Ovary (tissue), 3 donors: ENCODE results near the gene FBXO34.

Experiments
- EP300 ChIP-seq: sonication (generic); formaldehyde crosslinking; IDR thresholded peaks from one replicate; pipeline ENCODE4 v1.6.1; 2017; ENCODE audit warnings: antibody characterized with exemption
- POLR2A ChIP-seq: fragments of 450-650 bp; IDR thresholded peaks from one replicate; pipeline ENCODE4 v1.6.1; 2017; ENCODE audit warnings: antibody characterized with exemption, mild to moderate bottlenecking, moderate library complexity
- TF ChIP-seq, protein P1 (sequence below), 3 donors: fragments of 450-650 bp in 2 of 3; fragments of 200-600 bp in 1 of 3; IDR thresholded peaks; one replicate each; pipeline versions ENCODE4 v1.5.1 to v1.8.0; 2016 to 2022; ENCODE audit warnings: antibody characterized with exemption in 3 of 3, mild to moderate bottlenecking in 1 of 3
- donor health status: DM: no; HTN: no; CAD: no.

DNA sequence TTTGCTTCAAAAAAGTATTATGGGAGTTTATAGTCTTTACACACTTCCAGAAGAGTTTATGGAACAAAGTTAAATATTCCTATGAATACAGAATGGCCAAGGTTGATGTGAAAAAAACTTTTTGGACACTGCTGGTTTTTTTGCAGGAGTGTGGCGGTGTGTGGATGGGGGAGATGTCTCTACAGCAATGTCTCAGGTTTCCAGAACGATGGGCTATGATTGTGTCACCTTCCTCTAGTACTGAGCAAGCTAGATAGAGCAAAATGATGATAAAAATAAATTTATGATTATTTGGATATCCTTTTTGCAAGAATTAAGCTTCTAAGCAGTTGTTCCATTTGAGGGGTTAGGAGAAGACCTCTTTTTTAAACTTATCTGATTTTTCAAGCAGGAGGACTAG, 37.9 kb downstream of the FBXO34 start:
- no peak for TF ChIP-seq POLR2A
- TF ChIP-seq, protein P1, sequence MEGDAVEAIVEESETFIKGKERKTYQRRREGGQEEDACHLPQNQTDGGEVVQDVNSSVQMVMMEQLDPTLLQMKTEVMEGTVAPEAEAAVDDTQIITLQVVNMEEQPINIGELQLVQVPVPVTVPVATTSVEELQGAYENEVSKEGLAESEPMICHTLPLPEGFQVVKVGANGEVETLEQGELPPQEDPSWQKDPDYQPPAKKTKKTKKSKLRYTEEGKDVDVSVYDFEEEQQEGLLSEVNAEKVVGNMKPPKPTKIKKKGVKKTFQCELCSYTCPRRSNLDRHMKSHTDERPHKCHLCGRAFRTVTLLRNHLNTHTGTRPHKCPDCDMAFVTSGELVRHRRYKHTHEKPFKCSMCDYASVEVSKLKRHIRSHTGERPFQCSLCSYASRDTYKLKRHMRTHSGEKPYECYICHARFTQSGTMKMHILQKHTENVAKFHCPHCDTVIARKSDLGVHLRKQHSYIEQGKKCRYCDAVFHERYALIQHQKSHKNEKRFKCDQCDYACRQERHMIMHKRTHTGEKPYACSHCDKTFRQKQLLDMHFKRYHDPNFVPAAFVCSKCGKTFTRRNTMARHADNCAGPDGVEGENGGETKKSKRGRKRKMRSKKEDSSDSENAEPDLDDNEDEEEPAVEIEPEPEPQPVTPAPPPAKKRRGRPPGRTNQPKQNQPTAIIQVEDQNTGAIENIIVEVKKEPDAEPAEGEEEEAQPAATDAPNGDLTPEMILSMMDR (IDR thresholded peaks at IDR 0.05), result no peak
- TF ChIP-seq EP300, result no peak
